ENCODE results near the gene KIF15.
A peak's percentile ranks its signal among the peaks of the same experiment; 100 is the strongest.
"Not testable (repeated sequence)": the region's sequence is repeated elsewhere in the genome, so short reads cannot be mapped to it uniquely, and the experiment has no call there.

KIF15 gene, protein sequence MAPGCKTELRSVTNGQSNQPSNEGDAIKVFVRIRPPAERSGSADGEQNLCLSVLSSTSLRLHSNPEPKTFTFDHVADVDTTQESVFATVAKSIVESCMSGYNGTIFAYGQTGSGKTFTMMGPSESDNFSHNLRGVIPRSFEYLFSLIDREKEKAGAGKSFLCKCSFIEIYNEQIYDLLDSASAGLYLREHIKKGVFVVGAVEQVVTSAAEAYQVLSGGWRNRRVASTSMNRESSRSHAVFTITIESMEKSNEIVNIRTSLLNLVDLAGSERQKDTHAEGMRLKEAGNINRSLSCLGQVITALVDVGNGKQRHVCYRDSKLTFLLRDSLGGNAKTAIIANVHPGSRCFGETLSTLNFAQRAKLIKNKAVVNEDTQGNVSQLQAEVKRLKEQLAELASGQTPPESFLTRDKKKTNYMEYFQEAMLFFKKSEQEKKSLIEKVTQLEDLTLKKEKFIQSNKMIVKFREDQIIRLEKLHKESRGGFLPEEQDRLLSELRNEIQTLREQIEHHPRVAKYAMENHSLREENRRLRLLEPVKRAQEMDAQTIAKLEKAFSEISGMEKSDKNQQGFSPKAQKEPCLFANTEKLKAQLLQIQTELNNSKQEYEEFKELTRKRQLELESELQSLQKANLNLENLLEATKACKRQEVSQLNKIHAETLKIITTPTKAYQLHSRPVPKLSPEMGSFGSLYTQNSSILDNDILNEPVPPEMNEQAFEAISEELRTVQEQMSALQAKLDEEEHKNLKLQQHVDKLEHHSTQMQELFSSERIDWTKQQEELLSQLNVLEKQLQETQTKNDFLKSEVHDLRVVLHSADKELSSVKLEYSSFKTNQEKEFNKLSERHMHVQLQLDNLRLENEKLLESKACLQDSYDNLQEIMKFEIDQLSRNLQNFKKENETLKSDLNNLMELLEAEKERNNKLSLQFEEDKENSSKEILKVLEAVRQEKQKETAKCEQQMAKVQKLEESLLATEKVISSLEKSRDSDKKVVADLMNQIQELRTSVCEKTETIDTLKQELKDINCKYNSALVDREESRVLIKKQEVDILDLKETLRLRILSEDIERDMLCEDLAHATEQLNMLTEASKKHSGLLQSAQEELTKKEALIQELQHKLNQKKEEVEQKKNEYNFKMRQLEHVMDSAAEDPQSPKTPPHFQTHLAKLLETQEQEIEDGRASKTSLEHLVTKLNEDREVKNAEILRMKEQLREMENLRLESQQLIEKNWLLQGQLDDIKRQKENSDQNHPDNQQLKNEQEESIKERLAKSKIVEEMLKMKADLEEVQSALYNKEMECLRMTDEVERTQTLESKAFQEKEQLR (N-terminal part only)

DNA sequence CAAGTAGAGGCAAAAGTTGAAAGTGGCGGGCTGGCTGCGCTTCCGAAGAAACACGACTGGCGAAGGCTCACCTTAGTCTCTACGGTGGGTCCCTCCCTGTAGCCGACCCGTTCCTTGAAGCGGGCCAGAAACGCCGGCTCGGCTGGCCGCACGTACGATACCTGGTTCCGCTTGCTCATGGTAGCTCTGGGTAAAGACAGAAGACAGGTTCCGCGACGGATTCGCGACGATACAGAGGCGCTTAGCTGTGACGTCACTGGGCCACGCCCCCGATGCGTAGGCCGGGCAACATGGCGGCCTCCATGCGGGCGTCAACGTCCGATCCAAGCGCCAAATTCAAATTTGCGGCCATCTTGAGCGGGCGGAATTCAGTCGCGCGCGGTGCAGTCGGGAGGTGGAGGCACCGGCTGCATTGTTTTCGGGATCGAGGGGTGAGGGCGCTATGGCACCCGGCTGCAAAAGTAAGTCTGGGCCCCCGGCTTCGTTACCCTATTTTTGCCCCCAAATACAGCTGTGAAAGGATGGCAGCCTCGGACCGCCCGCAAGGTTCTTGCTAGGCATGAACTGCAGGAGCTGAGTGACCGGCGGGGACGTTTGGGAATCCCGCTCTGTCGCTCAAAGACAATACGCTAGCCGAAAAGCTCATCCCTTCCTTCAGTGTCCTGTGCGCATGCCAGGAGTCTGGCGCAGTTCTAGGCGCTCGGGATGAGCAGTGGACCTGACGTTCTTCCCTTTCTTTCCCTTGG is at the start of gene KIF15, which contains the start of gene KIAA1143:
Gene KIF15 (plus strand): TSS at position 371 of the 746 bp plus-strand sequence. CDS start 72 bp downstream, at position 443.
Gene KIAA1143 (minus strand): TSS at position 196 of the 746 bp plus-strand sequence. CDS start 17 bp downstream, at position 179.
- peak; percentile 90 to 96 (median 95) for DNase-seq

DNA sequence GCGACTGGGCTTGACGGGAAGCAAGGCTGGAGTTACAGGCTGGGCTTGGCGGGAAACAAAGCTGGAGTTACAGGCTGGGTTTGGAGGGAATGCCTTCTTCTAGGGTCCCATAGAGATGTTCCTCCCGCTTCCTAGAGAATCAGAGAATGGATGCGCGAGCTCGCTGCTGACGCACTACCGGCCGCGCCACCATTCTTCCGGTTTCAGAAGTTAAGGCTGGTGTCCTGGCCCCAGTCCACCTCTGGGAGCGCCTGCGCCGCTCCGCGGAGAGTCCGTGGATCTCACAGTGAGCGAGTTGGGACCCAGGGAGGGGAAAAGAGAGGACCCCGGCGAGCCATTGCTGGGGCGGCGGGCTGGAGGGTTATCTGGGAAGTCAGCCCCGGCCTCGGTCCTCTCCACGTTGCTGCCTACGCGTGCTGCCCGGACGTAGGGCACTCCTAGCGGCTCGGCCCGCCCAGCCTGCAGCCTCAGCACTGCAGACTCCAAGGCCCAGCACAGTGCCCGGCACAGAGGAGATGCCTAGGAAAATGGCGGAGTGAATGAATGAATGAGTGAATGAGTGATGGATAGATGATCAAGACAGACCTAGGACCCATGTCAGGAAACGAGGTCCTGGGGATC is 49.0 kb upstream of the KIF15 start, which contains the start of gene ZNF502:
Gene ZNF502 (plus strand): TSS at position 206 of the 621 bp plus-strand sequence. CDS start 7,602 bp downstream, outside the sequence.
- DNase-seq: peak in 5 of 6 experiments; percentile 9 to 56 (median 44)

DNA sequence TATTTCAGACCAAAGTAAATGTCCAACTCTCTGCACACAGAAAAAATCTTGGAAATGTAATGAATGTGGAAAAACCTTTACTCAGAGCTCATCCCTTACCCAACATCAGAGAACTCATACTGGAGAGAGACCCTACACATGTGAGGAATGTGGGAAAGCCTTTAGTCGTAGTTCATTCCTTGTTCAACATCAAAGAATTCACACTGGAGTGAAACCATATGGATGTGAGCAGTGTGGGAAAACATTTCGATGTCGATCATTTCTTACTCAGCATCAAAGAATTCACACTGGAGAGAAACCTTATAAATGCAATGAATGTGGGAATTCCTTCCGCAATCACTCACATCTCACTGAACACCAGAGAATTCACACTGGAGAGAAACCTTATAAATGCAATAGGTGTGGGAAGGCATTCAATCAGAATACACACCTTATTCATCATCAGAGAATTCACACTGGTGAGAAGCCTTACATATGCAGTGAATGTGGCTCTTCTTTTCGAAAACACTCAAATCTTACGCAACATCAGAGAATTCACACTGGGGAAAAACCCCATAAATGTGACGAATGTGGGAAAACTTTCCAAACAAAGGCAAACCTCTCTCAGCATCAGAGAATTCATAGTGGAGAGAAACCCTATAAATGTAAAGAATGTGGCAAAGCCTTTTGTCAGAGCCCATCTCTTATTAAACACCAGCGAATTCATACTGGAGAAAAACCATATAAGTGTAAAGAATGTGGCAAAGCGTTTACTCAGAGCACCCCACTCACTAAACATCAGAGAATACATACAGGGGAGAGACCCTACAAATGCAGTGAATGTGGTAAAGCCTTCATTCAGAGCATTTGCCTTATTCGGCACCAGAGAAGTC is 40.1 kb upstream of the KIF15 start:
- DNase-seq: no peak

DNA sequence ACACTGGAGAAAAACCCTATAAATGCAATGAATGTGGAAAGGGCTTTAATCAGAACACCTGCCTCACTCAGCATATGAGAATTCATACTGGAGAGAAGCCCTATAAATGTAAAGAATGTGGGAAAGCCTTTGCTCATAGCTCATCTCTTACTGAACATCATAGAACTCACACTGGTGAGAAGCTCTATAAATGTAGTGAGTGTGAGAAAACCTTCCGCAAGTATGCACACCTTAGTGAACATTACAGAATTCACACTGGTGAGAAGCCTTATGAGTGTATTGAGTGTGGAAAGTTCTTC is 39.5 kb upstream of the KIF15 start:
- DNase-seq: no peak

DNA sequence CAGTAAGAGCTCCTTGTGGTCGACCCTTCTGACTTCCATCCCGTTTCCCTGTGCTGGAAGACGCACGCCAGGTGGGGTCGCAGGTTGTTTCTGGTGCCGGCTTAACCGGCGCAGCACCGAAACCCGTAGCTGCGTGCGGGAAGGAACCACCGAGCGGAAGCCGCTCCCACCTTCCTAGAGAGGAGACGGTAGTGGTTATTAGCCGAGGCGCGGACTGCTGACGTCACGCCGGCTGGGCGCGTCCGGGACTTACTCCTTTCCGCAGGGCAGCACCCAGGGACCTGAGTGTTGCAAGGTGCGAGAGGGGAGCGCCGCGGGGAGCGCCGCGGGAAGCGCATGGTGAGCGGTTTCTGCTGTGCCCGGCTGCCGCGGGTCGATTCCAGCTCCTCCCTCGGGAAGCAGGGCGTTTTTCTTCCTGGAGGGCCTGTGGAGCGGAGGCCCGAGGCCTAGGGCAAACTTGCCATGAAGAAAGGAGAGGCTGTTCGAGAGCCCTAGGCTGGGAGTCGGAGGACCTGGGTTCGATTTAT is 32.1 kb upstream of the KIF15 start, which contains the start of gene ZNF501:
Gene ZNF501 (plus strand): TSS at position 252 of the 527 bp plus-strand sequence. CDS start 4,787 bp downstream, outside the sequence.
- DNase-seq: peak; percentile 42 to 83 (median 76)

DNA sequence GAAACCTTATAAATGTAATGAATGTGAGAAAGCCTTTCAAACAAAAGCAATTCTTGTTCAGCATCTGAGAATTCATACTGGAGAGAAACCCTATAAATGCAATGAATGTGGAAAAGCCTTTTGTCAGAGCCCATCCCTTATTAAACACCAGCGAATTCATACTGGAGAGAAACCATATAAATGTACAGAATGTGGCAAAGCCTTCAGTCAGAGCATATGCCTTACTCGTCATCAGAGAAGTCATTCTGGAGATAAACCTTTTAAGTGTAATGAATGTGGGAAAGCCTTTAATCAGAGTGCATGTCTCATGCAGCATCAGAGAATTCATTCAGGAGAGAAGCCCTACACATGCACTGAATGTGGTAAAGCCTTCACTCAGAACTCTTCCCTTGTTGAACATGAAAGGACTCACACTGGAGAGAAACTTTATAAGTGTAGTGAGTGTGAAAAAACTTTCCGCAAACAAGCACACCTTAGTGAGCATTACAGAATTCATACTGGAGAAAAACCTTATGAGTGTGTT is 26.9 kb upstream of the KIF15 start:
- no peak for DNase-seq

DNA sequence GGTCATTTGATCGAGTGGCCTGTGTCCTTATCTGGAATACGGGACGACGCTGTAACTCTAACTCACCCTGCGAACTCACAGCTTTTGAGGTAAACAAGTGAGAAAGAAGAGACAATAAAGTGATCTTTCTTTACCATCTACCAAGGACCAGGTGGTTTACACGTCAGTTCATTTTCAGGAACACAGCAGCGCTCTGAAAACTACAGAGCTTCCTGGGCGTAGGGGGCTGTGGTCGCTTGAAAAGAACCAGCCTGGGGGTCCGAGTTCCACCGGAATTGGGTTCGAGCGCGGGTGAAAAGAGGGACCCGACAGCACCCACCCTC is 532 bp upstream of the KIF15 start:
- no peak for DNase-seq

DNA sequence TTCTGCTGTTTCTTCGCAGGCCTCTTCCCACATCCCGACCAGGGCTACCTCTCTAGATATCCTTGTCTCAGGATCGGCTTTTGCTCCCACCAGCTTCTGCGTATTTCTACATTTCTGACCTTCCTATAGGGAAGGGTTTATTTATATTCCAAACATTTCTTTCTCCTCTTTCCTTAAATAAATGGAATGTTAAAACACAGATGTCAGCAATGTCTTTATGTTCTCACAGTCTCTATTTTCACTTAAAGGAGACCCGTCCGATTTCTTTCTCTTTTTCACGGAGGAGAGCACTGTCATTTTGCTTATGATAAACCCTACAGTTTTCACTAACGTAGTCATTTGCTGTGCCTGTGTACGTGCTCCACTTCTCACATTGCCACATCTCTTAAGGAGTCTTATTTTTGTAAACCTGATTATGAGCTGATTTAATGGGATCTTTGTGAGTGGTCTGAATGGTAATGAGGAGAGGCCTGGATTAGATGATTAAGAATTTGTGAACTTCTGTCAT is 630 bp downstream of the KIF15 start:
- no peak for DNase-seq

DNA sequence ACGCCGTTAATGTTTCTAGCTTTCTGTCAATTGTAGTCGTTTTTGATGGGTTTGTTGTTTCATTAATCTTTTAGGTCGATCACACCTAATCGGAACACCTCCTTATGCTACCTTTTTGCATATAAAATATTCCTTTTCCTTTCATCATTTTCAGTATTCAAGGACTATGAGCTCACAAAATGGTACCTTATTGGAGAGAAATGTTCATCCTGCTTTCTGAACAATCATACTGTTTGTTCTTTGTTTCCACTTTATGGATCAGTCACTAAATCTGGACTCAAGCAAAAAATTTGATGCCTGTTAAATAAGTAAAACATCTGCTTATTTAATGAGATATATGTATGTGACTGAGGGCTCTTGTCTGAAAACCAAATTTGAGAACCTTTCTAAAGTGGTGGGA is 1.1 kb downstream of the KIF15 start:
- no peak for DNase-seq

DNA sequence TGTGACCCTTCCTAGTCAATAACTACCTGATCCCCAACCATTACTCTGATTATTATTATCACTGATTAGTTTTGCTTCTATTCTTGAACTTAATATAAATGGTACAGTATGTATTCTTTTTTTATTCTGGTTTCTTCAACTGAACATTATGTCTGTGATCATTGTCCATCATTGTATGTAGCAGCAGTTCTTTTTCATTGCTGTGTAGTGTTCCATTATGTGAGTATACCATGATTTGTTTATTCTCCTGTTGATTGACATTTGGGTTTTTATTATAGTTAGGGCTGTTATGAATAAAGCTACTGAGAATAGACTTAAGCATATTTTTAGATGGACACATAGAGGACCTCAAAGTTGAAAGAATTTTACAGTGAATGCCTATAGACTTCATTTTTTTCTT is 2.7 kb downstream of the KIF15 start:
- no peak for DNase-seq

DNA sequence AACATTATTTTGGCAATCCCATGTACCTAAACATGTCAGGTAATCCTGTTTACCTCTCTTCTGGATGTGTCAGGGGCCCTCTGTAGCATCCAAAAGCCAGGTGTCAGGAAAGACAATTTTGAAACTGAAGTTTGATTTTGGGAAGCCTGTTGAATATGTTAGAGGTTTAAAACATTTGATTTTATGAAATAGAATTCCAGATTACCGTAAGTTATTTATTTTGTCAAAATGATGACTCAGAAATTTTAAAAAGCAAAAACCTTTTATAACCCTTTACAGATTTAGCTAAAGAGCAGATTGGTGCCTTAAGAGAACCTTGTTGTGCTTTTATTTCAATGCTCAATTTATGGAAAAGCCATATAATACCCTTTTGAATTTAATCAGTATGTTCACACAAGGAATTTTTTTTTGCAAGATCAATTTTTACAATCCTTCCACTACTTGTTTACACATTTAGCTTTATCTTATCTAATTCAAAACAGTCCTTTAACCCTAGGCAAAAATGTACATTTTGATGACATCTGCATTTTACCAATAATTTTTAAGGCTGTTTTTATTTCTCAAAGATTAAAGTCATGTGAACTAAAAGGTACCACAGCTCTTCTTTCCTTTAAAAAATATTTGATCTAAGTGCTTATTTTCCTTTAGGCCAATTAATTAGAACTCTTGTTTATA is 10.0 kb downstream of the KIF15 start:
- DNase-seq: no peak

DNA sequence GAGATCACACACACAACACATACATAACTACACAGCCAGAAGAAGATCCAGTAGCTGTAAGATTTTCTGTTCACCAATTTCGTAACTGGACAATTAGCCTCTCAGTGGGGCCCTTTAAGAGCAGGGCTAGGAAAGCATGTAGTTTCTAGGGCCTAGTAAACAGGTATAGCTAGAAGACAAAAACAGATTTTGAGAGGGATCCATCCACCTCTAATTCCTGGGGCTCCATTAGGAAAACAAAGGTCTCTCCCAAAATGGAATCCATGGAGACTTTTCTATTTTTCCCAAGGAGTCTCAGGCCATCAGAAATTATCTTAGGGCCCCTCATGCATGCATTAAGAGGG is 10.5 kb downstream of the KIF15 start:
- DNase-seq: no peak

DNA sequence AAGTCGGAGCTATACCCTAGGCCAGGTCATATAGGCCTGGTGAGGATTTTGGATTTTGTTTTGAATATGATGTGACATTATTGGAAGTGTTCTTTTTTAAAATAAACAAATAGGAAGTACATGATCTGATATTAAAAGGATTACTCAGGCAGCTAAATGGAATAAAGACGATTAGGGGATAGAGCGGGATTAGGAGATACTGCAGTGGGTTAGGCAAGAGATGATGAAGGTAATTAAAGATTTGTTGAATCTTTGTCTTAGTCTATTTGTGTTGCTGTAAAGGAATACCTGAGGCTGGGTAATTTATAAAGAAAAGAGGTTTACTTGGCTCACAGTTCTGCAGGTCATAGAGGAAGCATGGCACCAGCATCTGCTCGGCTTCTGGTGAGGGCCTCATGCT is 21.3 kb downstream of the KIF15 start:
- no peak for DNase-seq

DNA sequence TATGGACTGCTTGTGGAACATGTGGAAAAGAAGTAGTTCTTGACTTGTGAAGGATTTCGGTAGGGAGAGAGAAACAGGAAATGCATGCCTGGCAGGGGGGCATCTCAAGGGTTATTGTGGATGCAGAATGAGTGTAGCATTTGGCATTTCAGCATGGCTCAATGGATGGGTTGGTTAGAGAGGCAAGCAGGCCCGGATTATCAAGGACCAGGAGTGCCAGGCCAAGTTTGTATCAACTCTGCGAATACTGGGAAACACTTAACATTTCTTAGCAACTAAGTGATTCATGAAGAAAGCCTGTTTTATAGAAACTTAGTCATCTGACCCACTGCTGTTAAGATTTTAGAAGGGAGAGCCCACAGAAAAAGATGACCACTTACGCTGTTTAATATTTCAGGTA is 33.6 kb downstream of the KIF15 start:
- no peak for DNase-seq

DNA sequence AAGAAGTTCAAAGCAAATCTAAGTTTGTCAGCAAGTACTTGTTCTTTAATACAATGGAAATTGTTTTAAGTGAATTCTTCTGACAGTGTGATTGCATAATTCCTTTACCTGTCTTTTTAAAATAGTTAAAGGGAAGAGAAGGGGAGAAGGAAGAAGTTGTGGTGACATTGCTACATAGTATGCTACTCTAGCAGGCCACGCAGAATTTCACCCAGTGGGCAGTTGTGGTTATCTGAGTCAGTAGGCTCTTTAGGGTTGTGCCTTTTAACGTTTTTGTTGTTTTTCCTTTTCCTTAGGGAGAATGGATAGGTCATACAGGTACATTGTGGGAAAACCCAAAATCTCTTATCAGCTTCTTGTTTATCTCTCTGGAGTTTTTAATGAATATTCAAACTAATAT is 40.4 kb downstream of the KIF15 start:
- no peak for DNase-seq

DNA sequence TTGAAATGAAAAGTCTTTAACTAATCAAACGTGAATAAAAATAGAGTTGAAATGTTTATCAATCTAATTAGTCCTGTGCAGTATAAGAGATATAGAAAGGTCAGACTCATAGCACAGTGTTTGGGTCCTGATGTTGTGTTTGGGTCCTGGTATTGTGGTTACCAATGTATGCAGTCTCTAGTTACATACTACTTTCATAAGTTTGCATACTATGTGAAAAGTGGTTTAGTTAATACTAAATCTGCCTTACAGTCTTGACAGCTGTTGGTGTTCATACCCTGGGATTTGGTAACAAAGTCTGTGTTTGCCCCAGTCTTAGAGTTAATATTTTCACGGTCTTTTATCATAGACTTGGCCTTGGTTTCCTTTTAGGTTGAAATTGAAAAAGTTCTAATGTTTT is 41.7 kb downstream of the KIF15 start:
- DNase-seq: no peak

DNA sequence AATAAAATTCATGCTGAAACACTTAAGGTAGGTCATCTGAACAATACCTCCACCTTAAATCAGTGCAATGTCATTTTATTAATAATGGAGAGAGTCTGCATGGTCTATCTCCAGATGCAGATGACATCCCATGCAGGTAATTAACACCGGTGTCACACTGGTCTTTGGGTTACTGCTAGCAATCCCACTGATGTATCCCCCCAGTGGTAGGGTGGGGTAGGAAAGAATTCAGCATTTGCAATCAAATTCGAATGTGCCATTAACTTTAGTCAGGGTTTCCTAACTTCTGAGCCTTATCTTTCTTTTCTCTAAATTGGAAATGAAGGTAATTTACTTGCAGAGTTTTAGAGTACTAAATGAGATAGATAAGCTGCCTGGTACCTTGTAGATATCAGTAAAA is 44.4 kb downstream of the KIF15 start:
- no peak for DNase-seq

DNA sequence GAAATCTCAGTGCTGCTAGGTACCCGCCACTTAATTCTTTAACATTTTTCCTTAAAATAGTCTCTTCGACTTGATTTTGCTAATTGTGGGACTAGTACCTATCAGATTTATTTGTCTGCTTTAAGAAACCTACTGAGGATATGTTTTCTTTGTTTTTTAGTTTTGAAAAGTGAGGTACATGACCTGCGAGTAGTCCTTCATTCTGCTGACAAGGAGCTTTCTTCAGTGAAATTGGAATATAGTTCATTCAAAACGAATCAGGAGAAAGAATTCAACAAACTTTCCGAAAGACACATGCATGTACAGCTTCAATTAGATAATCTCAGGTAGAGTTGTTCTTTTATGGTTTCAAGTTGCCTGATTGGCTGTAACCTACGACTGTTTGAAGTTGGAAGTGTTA is 53.2 kb downstream of the KIF15 start:
- DNase-seq: no peak

DNA sequence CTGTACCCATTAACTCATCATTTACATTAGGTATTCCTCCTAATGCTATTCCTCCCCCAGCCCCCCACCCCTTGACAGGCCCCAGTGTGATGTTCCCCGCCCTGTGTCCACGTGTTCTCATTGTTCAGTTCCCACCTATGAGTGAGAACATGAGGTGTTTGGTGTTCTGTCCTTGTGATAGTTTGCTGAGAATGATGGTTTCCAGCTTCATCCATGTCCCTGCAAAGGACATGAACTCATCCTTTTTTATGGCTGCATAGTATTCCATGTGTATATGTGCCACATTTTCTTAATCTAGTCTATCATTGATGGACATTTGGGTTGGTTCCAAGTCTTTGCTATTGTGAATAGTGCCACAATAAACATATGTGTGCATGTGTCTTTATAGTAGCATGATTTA is 54.7 kb downstream of the KIF15 start:
- not testable (repeated sequence) for DNase-seq
